Astrocyte of the cerebellum (primary cell): ENCODE data around the gene TTC39C.

Experiments
- DNase-seq: peaks from one replicate; pipeline ENCODE4 v3.0.0-alpha.2; 2011; ENCODE audit warnings: low read depth
- H3K4me3 ChIP-seq: 2 replicates; pipeline ENCODE4 v1.5.1; 2011; ENCODE audit warnings: mild to moderate bottlenecking, low read depth, low read length, moderate library complexity
- CTCF ChIP-seq: IDR thresholded peaks from 2 replicates; pipeline ENCODE4 v1.5.1; 2012; ENCODE audit warnings: low read length, low read depth, moderate library complexity, mild to moderate bottlenecking; ENCODE audit errors: missing control alignments
- in situ Hi-C: cut with HindIII; loops from 2 replicates; pipeline ENCODE4 v1.10.0; 2017; ENCODE audit warnings: low sequenced_read_pairs

Gene TTC39C

GRCh38 chr18:24009651-24010333 lies 4.8 kb upstream of the TTC39C start:
- no peak for DNase-seq
- no peak overlapping the region for H3K4me3 ChIP-seq
- no peak for TF ChIP-seq CTCF
- in situ Hi-C loops: no loop called here

GRCh38 chr18:24010673-24011072 lies 3.9 kb upstream of the TTC39C start:
- no peak overlapping the region for H3K4me3 ChIP-seq
- DNase-seq: no peak
- no peak for TF ChIP-seq CTCF
- in situ Hi-C loops: no loop called here

- in situ Hi-C loops: no loop called here
- no peak for DNase-seq
- no peak overlapping the region for H3K4me3 ChIP-seq
- no peak for TF ChIP-seq CTCF
Observed at GRCh38 chr18:24011123-24011917, 3.2 kb upstream of the TTC39C start.

- H3K4me3 ChIP-seq: no peak overlapping the region
- no peak for TF ChIP-seq CTCF
- in situ Hi-C loops: no loop called here
- no peak for DNase-seq
Observed at GRCh38 chr18:24013051-24013450, 1.5 kb upstream of the TTC39C start.

GRCh38 chr18:24014986-24015638 lies 558 bp downstream of the TTC39C start:
- no peak for DNase-seq
- H3K4me3 ChIP-seq: peak overlapping the region; percentile 77
- in situ Hi-C loops: no loop called here
- no peak for TF ChIP-seq CTCF

GRCh38 chr18:24015639-24016631 lies 1.4 kb downstream of the TTC39C start:
- no peak for TF ChIP-seq CTCF
- peak overlapping the region; percentile 77 for H3K4me3 ChIP-seq
- in situ Hi-C loops: no loop called here
- DNase-seq: no peak
